Measurements from ENCODE around the gene CASTOR1.

Gene CASTOR1

DNA sequence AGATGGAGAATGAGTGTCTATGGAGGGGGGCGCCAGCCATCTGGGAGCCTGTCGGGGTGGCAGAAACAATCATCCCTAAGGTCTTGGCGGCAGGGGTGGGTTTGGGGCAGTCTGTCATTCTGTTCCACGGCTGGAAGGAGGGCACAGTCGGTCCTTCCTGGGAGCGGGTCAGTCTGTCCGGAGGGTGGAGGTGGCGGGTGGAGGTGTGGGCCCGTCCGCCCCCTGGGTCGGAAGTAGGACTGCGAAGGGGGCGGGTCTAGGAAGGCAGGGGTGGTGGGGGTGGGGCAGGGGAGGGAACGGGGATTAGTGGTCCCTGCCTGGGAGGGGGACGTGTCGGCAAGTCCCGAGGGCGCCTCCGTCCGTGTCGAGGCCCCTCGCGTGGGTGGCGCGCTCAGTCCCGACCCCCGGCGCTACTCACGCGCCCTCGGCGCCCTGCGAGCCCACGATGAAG lies 37.0 kb upstream of the CASTOR1 start:
- no peaks in the 10 kb centered on the region for H3K27me3 ChIP-seq (ENCODE audit: insufficient read depth, low read length, poor library complexity, severe bottlenecking)
- TF ChIP-seq, protein P1, sequence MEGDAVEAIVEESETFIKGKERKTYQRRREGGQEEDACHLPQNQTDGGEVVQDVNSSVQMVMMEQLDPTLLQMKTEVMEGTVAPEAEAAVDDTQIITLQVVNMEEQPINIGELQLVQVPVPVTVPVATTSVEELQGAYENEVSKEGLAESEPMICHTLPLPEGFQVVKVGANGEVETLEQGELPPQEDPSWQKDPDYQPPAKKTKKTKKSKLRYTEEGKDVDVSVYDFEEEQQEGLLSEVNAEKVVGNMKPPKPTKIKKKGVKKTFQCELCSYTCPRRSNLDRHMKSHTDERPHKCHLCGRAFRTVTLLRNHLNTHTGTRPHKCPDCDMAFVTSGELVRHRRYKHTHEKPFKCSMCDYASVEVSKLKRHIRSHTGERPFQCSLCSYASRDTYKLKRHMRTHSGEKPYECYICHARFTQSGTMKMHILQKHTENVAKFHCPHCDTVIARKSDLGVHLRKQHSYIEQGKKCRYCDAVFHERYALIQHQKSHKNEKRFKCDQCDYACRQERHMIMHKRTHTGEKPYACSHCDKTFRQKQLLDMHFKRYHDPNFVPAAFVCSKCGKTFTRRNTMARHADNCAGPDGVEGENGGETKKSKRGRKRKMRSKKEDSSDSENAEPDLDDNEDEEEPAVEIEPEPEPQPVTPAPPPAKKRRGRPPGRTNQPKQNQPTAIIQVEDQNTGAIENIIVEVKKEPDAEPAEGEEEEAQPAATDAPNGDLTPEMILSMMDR (conservative IDR thresholded peaks at IDR 0.05; ENCODE audit: low read length) = no peak
- no peak for TF ChIP-seq EZH2phosphoT487 (IDR thresholded peaks at IDR 0.05; ENCODE audit: borderline replicate concordance)
- H3K9me3 ChIP-seq (ENCODE audit: insufficient read depth, low read depth, low read length) = no peaks in the 10 kb centered on the region
- peak overlapping the region; percentile 98 for H3K4me2 ChIP-seq (ENCODE audit: low read depth, low read length, poor library complexity, severe bottlenecking)
- H3K9ac ChIP-seq (ENCODE audit: low read depth, low read length, poor library complexity, severe bottlenecking) = peak overlapping the region; percentile 83
- H3K9me2 ChIP-seq (replicated peaks; ENCODE audit: low read depth, low read length) = no peaks in the 10 kb centered on the region
- H2AFZ ChIP-seq (ENCODE audit: low read length) = peak overlapping the region; percentile 82
- H4K20me1 ChIP-seq (ENCODE audit: insufficient read depth, low read length, poor library complexity, severe bottlenecking) = peaks cover 18% of the 10 kb centered on the region
- H3K4me1 ChIP-seq (ENCODE audit: insufficient read depth, low read length, poor library complexity, severe bottlenecking) = peaks cover 46% of the 10 kb centered on the region
- H3K36me3 ChIP-seq (ENCODE audit: insufficient read depth, low read length) = peaks cover 6% of the 10 kb centered on the region; the same call in 1 of the 2 replicates
- peaks cover 50% of the 10 kb centered on the region for H3K79me2 ChIP-seq (ENCODE audit: insufficient read depth, low read length)
- no peaks in the 10 kb centered on the region for H3F3A ChIP-seq (ENCODE audit: low read depth)
- peak overlapping the region; percentile 96 for H3K4me3 ChIP-seq (ENCODE audit: low read length, poor library complexity, severe bottlenecking)

DNA sequence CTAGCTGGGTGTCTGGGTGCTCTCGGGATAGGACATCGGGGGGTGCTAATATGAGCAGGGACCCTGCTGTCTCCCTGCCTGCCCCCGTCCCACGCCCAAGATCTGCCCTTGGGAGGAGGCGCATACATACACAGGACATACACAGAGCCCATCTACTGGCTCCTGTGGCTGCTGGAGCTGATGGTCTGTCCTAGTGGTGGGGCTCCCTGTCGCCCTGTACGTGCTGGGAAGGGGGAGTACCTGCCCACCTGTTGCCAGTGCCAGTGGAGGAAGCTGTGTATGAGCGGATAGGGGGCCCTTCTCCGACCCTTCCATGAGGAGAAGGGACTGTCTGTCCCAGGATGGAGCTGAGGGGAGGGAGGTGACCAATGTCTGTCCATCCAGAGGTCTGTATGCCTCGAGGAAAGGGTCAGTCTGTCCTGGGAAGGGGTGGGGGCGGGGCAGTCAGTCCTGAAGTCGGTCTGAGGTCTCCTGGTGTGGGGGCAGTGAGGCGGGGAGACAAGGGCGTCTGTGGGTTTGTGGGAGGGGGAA lies 36.5 kb upstream of the CASTOR1 start:
- H3K4me2 ChIP-seq (ENCODE audit: low read depth, low read length, poor library complexity, severe bottlenecking) = peak overlapping the region; percentile 98
- no peak overlapping the region for H2AFZ ChIP-seq (ENCODE audit: low read length)
- no peaks in the 10 kb centered on the region for H3F3A ChIP-seq (ENCODE audit: low read depth)
- peaks cover 18% of the 10 kb centered on the region for H4K20me1 ChIP-seq (ENCODE audit: insufficient read depth, low read length, poor library complexity, severe bottlenecking)
- peaks cover 55% of the 10 kb centered on the region for H3K79me2 ChIP-seq (ENCODE audit: insufficient read depth, low read length)
- peaks cover 51% of the 10 kb centered on the region for H3K4me1 ChIP-seq (ENCODE audit: insufficient read depth, low read length, poor library complexity, severe bottlenecking)
- TF ChIP-seq, protein P1 (conservative IDR thresholded peaks at IDR 0.05; ENCODE audit: low read length) = no peak
- no peak for TF ChIP-seq EZH2phosphoT487 (IDR thresholded peaks at IDR 0.05; ENCODE audit: borderline replicate concordance)
- no peaks in the 10 kb centered on the region for H3K27me3 ChIP-seq (ENCODE audit: insufficient read depth, low read length, poor library complexity, severe bottlenecking)
- H3K9me2 ChIP-seq (replicated peaks; ENCODE audit: low read depth, low read length) = no peaks in the 10 kb centered on the region
- H3K9me3 ChIP-seq (ENCODE audit: insufficient read depth, low read depth, low read length) = no peaks in the 10 kb centered on the region
- peak overlapping the region; percentile 83 for H3K9ac ChIP-seq (ENCODE audit: low read depth, low read length, poor library complexity, severe bottlenecking)
- H3K36me3 ChIP-seq (ENCODE audit: insufficient read depth, low read length) = peaks cover 4% of the 10 kb centered on the region; the same call in 1 of the 2 replicates
- peak overlapping the region; percentile 96 for H3K4me3 ChIP-seq (ENCODE audit: low read length, poor library complexity, severe bottlenecking)

DNA sequence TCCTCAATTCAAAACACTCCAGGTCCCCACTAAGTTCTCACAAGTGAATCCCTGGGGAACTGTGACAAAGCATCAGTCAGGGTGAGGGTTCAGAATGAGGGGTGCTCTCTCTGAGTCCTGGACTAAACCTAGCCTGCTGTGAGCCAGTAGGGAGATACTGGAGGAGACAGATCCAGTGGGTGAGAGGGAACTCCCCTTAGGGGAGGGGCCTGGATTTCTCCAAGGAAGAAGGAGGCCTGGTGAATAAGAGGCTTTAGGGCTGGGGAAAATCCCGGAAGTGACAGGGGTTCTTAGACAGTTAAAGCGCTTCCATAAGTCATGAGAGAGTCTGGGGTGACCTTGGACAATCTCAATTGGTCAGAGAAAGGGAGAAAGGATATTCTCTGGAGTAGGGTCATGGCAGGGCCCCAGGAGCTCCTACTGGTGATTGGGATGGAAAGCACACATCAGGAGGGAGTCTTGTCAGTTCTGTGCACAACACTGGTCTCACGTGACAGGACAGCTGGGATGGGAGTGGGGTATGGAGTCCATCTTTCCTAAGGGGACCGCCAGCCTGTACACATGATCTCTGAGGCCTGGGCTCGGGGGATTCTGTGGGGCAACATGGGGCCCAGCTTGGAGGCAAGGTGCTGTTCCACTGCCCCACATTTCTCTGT lies 35.9 kb upstream of the CASTOR1 start:
- TF ChIP-seq, protein P1 (conservative IDR thresholded peaks at IDR 0.05; ENCODE audit: low read length) = no peak
- TF ChIP-seq EZH2phosphoT487 (IDR thresholded peaks at IDR 0.05; ENCODE audit: borderline replicate concordance) = no peak
- Histone ChIP-seq H3K4me2 (ENCODE audit: low read depth, low read length, poor library complexity, severe bottlenecking) (peak overlapping the region; percentile 98), H3K36me3 (ENCODE audit: insufficient read depth, low read length) (no peaks in the 10 kb centered on the region), H2AFZ (ENCODE audit: low read length) (no peak overlapping the region), H3K4me3 (ENCODE audit: low read length, poor library complexity, severe bottlenecking) (peak overlapping the region; percentile 96), H4K20me1 (ENCODE audit: insufficient read depth, low read length, poor library complexity, severe bottlenecking) (peaks cover 18% of the 10 kb centered on the region), H3K9me2 (replicated peaks; ENCODE audit: low read depth, low read length) (no peaks in the 10 kb centered on the region), H3K4me1 (ENCODE audit: insufficient read depth, low read length, poor library complexity, severe bottlenecking) (peaks cover 53% of the 10 kb centered on the region), H3K9me3 (ENCODE audit: insufficient read depth, low read depth, low read length) (no peaks in the 10 kb centered on the region), H3K9ac (ENCODE audit: low read depth, low read length, poor library complexity, severe bottlenecking) (peak overlapping the region; percentile 83), H3K79me2 (ENCODE audit: insufficient read depth, low read length) (peaks cover 61% of the 10 kb centered on the region), H3K27me3 (ENCODE audit: insufficient read depth, low read length, poor library complexity, severe bottlenecking) (no peaks in the 10 kb centered on the region), H3F3A (ENCODE audit: low read depth) (no peaks in the 10 kb centered on the region)

Data from Loucy (cell line).